Stimulated activated CD4-positive, alpha-beta T cell treated with anti-CD3 and anti-CD28 coated beads, Interleukin-12 subunit alpha, Interleukin-12 subunit beta, amount 100 ng/mL, for 48 hours (primary cell): ENCODE results near the gene ZNF827.

Experiments
- DNase-seq, 3 donors: peaks; one replicate each; pipeline ENCODE4 v3.0.0-alpha.2; 2020; ENCODE audit warnings: low read depth in 2 of 3, low spot score in 1 of 3

The ZNF827 gene

GRCh38 chr4:145895056-145895455, 43.6 kb downstream of the ZNF827 start:
- no peak for DNase-seq

GRCh38 chr4:145891958-145892357, 46.7 kb downstream of the ZNF827 start:
- DNase-seq, result no peak

GRCh38 chr4:145890689-145891088, 47.9 kb downstream of the ZNF827 start:
- DNase-seq, result no peak

- no peak for DNase-seq
Observed at GRCh38 chr4:145888393-145888792, 50.2 kb downstream of the ZNF827 start.

GRCh38 chr4:145887241-145887991, 51.2 kb downstream of the ZNF827 start:
- DNase-seq, result no peak

GRCh38 chr4:145886871-145887240, 51.8 kb downstream of the ZNF827 start:
- no peak for DNase-seq

GRCh38 chr4:145885666-145886065, 53.0 kb downstream of the ZNF827 start:
- DNase-seq, result no peak

GRCh38 chr4:145884775-145885174, 53.8 kb downstream of the ZNF827 start:
- DNase-seq, result no peak

GRCh38 chr4:145883101-145883694, 55.4 kb downstream of the ZNF827 start:
- no peak for DNase-seq

GRCh38 chr4:145882604-145883003, 56.0 kb downstream of the ZNF827 start:
- no peak for DNase-seq

GRCh38 chr4:145881989-145882388, 56.6 kb downstream of the ZNF827 start:
- DNase-seq, result no peak

GRCh38 chr4:145881576-145881975, 57.0 kb downstream of the ZNF827 start:
- DNase-seq, result no peak

- DNase-seq, result no peak
Observed at GRCh38 chr4:145880355-145880960, 58.2 kb downstream of the ZNF827 start.

GRCh38 chr4:145879598-145879997, 59.0 kb downstream of the ZNF827 start:
- DNase-seq, result no peak

GRCh38 chr4:145878501-145879435, 59.9 kb downstream of the ZNF827 start:
- DNase-seq, result no peak

GRCh38 chr4:145876531-145877180, 62.0 kb downstream of the ZNF827 start:
- DNase-seq, result no peak

- DNase-seq, result no peak
Observed at GRCh38 chr4:145873901-145874300, 64.7 kb downstream of the ZNF827 start.

- DNase-seq, result no peak
Observed at GRCh38 chr4:145871209-145871608, 67.4 kb downstream of the ZNF827 start.

- no peak for DNase-seq
Observed at GRCh38 chr4:145870155-145871020, 68.2 kb downstream of the ZNF827 start.
